ENCODE measurements around the gene CEP57L1.

- no peak for TF ChIP-seq ZBTB33 (IDR thresholded peaks at IDR 0.05)
- TF ChIP-seq REST (IDR thresholded peaks at IDR 0.05): no peak
- TF ChIP-seq CTCF (IDR thresholded peaks at IDR 0.05; ENCODE audit: low read depth, low read length, missing input control): no peak
- TF ChIP-seq GABPA (IDR thresholded peaks at IDR 0.05 in 1 of 2, conservative IDR thresholded peaks at IDR 0.05 in 1 of 2): no peak
- no peak for TF ChIP-seq RAD21 (IDR thresholded peaks at IDR 0.05)
- TF ChIP-seq MAX (IDR thresholded peaks at IDR 0.05): no peak
Measured at GRCh38 chr6:109081026-109081425, 14.3 kb upstream of the CEP57L1 start.

Measured in liver (tissue), 3 donors.